ENCODE data around the gene CNTNAP5.
"Not testable (repeated sequence)": the region's sequence is repeated elsewhere in the genome, so short reads cannot be mapped to it uniquely, and the experiment has no call there.

Gene CNTNAP5

GRCh38 chr2:124333784-124334183, 308.7 kb downstream of the CNTNAP5 start:
- no peak for DNase-seq

- DNase-seq, result no peak
These were observed 310.0 kb downstream of the CNTNAP5 start for GRCh38 chr2:124335058-124335457.

- no peak for DNase-seq
These were observed 314.6 kb downstream of the CNTNAP5 start for GRCh38 chr2:124339709-124340108.

GRCh38 chr2:124343827-124344498, 318.9 kb downstream of the CNTNAP5 start:
- DNase-seq, result no peak

GRCh38 chr2:124347209-124347608, 322.1 kb downstream of the CNTNAP5 start:
- DNase-seq, result no peak

- DNase-seq, result no peak
These were observed 328.6 kb downstream of the CNTNAP5 start for GRCh38 chr2:124353656-124354055.

GRCh38 chr2:124354466-124354865, 329.4 kb downstream of the CNTNAP5 start:
- DNase-seq, result no peak

GRCh38 chr2:124361966-124362365, 336.9 kb downstream of the CNTNAP5 start:
- not testable (repeated sequence) for DNase-seq

GRCh38 chr2:124369181-124369580, 344.1 kb downstream of the CNTNAP5 start:
- no peak for DNase-seq

- DNase-seq, result no peak
These were observed 355.2 kb downstream of the CNTNAP5 start for GRCh38 chr2:124380221-124380749.

GRCh38 chr2:124382067-124382618, 357.1 kb downstream of the CNTNAP5 start:
- no peak for DNase-seq

- DNase-seq, result no peak
These were observed 370.9 kb downstream of the CNTNAP5 start for GRCh38 chr2:124395961-124396360.

GRCh38 chr2:124402274-124402673, 377.2 kb downstream of the CNTNAP5 start:
- no peak for DNase-seq

- DNase-seq, result not testable (repeated sequence)
These were observed 382.9 kb downstream of the CNTNAP5 start for GRCh38 chr2:124407836-124408534.

- no peak for DNase-seq
These were observed 399.0 kb downstream of the CNTNAP5 start for GRCh38 chr2:124424074-124424473.

GRCh38 chr2:124426122-124426521, 401.0 kb downstream of the CNTNAP5 start:
- no peak for DNase-seq

GRCh38 chr2:124426625-124427024, 401.5 kb downstream of the CNTNAP5 start:
- no peak for DNase-seq

GRCh38 chr2:124437811-124438210, 412.7 kb downstream of the CNTNAP5 start:
- no peak for DNase-seq

GRCh38 chr2:124450481-124450880, 425.4 kb downstream of the CNTNAP5 start:
- no peak for DNase-seq

- DNase-seq, result no peak
These were observed 451.2 kb downstream of the CNTNAP5 start for GRCh38 chr2:124476291-124476690.

- DNase-seq, result no peak
These were observed 453.7 kb downstream of the CNTNAP5 start for GRCh38 chr2:124478761-124479160.

- DNase-seq, result no peak
These were observed 455.9 kb downstream of the CNTNAP5 start for GRCh38 chr2:124480958-124481357.

- DNase-seq, result no peak
These were observed 457.0 kb downstream of the CNTNAP5 start for GRCh38 chr2:124482044-124482443.

- no peak for DNase-seq
These were observed 457.5 kb downstream of the CNTNAP5 start for GRCh38 chr2:124482551-124482950.

Measured in NCI-H345 (cell line).